Measurements from ENCODE around the gene LRP1-AS. TPM values are rescaled to one million over a fixed set of nuclear protein-coding genes. Genes with fewer than 3 reads are reported as not detected.

Gene LRP1-AS
- total and polyA plus RNA-seq, 10 of the 15 experiments (the other 5 are each of a cell fraction or from before 2014, with no cell fraction given): not detected

DNA sequence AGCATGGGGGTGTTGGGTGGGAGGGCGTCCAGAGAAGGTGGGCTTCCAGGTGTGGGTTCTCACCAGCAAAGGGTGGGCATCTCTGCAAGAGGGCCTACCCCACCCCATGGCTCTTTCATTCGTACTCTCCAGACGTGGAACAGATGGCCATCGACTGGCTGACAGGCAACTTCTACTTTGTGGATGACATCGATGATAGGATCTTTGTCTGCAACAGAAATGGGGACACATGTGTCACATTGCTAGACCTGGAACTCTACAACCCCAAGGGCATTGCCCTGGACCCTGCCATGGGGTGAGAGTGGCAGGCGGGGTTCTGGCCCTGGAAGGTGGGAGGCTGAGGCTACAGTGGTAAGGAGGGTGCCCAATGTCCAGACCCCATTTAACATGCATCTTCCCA is 6.7 kb upstream of the LRP1-AS start:
- no peaks in the 10 kb centered on the region for H4K20me1 ChIP-seq (ENCODE audit: control insufficient read depth, insufficient read depth)
- H3K9me3 ChIP-seq (replicated peaks; ENCODE audit: control insufficient read depth, insufficient read depth, low read length): no peaks in the 10 kb centered on the region
- TF ChIP-seq, protein P1, sequence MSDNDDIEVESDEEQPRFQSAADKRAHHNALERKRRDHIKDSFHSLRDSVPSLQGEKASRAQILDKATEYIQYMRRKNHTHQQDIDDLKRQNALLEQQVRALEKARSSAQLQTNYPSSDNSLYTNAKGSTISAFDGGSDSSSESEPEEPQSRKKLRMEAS (IDR thresholded peaks at IDR 0.05; ENCODE audit: low read depth, low read length): no peak
- no peak for TF ChIP-seq RB1 (IDR thresholded peaks at IDR 0.05; ENCODE audit: borderline replicate concordance)
- TF ChIP-seq TBL1XR1 (IDR thresholded peaks at IDR 0.05; ENCODE audit: low read depth, low read length): no peak
- no peak for TF ChIP-seq ASH2L (IDR thresholded peaks at IDR 0.05; ENCODE audit: borderline replicate concordance, low read depth)
- TF ChIP-seq YY1 (IDR thresholded peaks at IDR 0.05; ENCODE audit: low read depth, low read length): no peak
- no peak for TF ChIP-seq ESRRA (IDR thresholded peaks at IDR 0.05; ENCODE audit: low read length)
- TF ChIP-seq, protein P2, sequence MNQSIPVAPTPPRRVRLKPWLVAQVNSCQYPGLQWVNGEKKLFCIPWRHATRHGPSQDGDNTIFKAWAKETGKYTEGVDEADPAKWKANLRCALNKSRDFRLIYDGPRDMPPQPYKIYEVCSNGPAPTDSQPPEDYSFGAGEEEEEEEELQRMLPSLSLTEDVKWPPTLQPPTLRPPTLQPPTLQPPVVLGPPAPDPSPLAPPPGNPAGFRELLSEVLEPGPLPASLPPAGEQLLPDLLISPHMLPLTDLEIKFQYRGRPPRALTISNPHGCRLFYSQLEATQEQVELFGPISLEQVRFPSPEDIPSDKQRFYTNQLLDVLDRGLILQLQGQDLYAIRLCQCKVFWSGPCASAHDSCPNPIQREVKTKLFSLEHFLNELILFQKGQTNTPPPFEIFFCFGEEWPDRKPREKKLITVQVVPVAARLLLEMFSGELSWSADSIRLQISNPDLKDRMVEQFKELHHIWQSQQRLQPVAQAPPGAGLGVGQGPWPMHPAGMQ (IDR thresholded peaks at IDR 0.05; ENCODE audit: borderline replicate concordance): no peak
- no peak for TF ChIP-seq POLR2A (IDR thresholded peaks at IDR 0.05; ENCODE audit: low read depth, low read length)
- TF ChIP-seq, protein P3, sequence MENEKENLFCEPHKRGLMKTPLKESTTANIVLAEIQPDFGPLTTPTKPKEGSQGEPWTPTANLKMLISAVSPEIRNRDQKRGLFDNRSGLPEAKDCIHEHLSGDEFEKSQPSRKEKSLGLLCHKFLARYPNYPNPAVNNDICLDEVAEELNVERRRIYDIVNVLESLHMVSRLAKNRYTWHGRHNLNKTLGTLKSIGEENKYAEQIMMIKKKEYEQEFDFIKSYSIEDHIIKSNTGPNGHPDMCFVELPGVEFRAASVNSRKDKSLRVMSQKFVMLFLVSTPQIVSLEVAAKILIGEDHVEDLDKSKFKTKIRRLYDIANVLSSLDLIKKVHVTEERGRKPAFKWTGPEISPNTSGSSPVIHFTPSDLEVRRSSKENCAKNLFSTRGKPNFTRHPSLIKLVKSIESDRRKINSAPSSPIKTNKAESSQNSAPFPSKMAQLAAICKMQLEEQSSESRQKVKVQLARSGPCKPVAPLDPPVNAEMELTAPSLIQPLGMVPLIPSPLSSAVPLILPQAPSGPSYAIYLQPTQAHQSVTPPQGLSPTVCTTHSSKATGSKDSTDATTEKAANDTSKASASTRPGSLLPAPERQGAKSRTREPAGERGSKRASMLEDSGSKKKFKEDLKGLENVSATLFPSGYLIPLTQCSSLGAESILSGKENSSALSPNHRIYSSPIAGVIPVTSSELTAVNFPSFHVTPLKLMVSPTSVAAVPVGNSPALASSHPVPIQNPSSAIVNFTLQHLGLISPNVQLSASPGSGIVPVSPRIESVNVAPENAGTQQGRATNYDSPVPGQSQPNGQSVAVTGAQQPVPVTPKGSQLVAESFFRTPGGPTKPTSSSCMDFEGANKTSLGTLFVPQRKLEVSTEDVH (IDR thresholded peaks at IDR 0.05; ENCODE audit: low read depth, partially characterized antibody): no peak
- TF ChIP-seq NRF1 (conservative IDR thresholded peaks at IDR 0.05; ENCODE audit: low read depth, low read length): no peak
- TF ChIP-seq, protein P4, sequence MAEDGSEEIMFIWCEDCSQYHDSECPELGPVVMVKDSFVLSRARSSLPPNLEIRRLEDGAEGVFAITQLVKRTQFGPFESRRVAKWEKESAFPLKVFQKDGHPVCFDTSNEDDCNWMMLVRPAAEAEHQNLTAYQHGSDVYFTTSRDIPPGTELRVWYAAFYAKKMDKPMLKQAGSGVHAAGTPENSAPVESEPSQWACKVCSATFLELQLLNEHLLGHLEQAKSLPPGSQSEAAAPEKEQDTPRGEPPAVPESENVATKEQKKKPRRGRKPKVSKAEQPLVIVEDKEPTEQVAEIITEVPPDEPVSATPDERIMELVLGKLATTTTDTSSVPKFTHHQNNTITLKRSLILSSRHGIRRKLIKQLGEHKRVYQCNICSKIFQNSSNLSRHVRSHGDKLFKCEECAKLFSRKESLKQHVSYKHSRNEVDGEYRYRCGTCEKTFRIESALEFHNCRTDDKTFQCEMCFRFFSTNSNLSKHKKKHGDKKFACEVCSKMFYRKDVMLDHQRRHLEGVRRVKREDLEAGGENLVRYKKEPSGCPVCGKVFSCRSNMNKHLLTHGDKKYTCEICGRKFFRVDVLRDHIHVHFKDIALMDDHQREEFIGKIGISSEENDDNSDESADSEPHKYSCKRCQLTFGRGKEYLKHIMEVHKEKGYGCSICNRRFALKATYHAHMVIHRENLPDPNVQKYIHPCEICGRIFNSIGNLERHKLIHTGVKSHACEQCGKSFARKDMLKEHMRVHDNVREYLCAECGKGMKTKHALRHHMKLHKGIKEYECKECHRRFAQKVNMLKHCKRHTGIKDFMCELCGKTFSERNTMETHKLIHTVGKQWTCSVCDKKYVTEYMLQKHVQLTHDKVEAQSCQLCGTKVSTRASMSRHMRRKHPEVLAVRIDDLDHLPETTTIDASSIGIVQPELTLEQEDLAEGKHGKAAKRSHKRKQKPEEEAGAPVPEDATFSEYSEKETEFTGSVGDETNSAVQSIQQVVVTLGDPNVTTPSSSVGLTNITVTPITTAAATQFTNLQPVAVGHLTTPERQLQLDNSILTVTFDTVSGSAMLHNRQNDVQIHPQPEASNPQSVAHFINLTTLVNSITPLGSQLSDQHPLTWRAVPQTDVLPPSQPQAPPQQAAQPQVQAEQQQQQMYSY (CRISPR knock-in tag; IDR thresholded peaks at IDR 0.05): no peak
- TF ChIP-seq TAF1 (IDR thresholded peaks at IDR 0.05; ENCODE audit: borderline replicate concordance, low read depth, low read length): no peak
- TF ChIP-seq WRNIP1 (IDR thresholded peaks at IDR 0.05; ENCODE audit: borderline replicate concordance, low read depth, low read length): no peak
- WGBS (ENCODE audit: insufficient coverage, insufficient replicate concordance, low lambda C conversion rate, missing lambda C conversion rate): 74% methylated on average over 6 of the region's 6 CpGs
- RAD21 ChIA-PET (ENCODE audit: unreplicated experiment): no interaction called here
- H3K27me3 ChIP-seq (replicated peaks in 1 of 2; ENCODE audit: control insufficient read depth in 2 of 2, insufficient read depth in 2 of 2, low read length in 1 of 2): no peaks in the 10 kb centered on the region; a peak in 1 of 4 replicates
- in situ Hi-C loops (cut with MboI): no loop called here
- BruUV-seq (replicated peaks): no TSS peak
- SMC1A ChIA-PET (ENCODE audit: uncharacterized antibody, unreplicated experiment): interaction anchor here (0.6 kb wide), 1 partner anchor 37 kb away, joined by 3 read pairs; no protein-coding TSS in a partner anchor
- no peak overlapping the region for H3K9ac ChIP-seq (ENCODE audit: control insufficient read depth, insufficient read depth, low read length)
- H3K79me2 ChIP-seq (ENCODE audit: control insufficient read depth, insufficient read depth, low read length): no peaks in the 10 kb centered on the region
- no peak overlapping the region for H3K4me2 ChIP-seq (ENCODE audit: control insufficient read depth, insufficient read depth)
- ATAC-seq (no peak), DNase-seq (ENCODE audit: low read depth, low spot score) (no peak), FAIRE-seq (no peak)
- H3K36me3 ChIP-seq (ENCODE audit: control insufficient read depth in 2 of 2, insufficient read depth in 2 of 2, low read length in 1 of 2): no peaks in the 10 kb centered on the region
- peaks cover 4% of the 10 kb centered on the region; the same call in 1 of the 2 replicates for H3K4me1 ChIP-seq (ENCODE audit: control insufficient read depth, insufficient read depth, low read length)
- H3K27ac ChIP-seq (ENCODE audit: control insufficient read depth, insufficient read depth): no peak overlapping the region
- H3K4me3 ChIP-seq: no peak overlapping the region
- POLR2A ChIA-PET: interaction anchor here (0.6 kb wide), 2 partner anchors 15 to 28 kb away, joined by 4 read pairs; no protein-coding TSS in a partner anchor
- intact Hi-C loops (cut with micrococcal nuclease; ENCODE audit: unreplicated experiment): no loop called here
- CTCF ChIA-PET: no interaction called here
- no peak overlapping the region for H2AFZ ChIP-seq (ENCODE audit: control insufficient read depth, low read depth, low read length)

Data from GM12878 (cell line).